22Rv1 (cell line): Measurements from ENCODE around the gene PTPRD.

Source experiments
- CTCF ChIP-seq: fragments of 450-650 bp; IDR thresholded peaks from 2 replicates; pipeline ENCODE4 v1.5.1; 2017; ENCODE audit warnings: mild to moderate bottlenecking
- ZFX ChIP-seq: fragments of 450-650 bp; IDR thresholded peaks from 2 replicates; pipeline ENCODE4 v1.6.1; 2017; ENCODE audit warnings: antibody characterized with exemption, borderline replicate concordance

- TF ChIP-seq CTCF, result no peak
- no peak for TF ChIP-seq ZFX
These were observed 1047.1 kb downstream of the PTPRD start for GRCh38 chr9:9565700-9566099.
